H1 (cell line): ENCODE data around the gene SLC5A10. TPM values are rescaled to one million over a fixed set of nuclear protein-coding genes. Genes with fewer than 3 reads are reported as not detected.

Experiments
- CTCF ChIA-PET: fragments of 300-600 bp; sonication (Branson Sonifier 250); formaldehyde crosslinking; loops from one replicate; lab custom pipeline; 2021; ENCODE audit not compliant: partially characterized antibody; lab: Charles Lee
- POLR2A ChIA-PET: fragments of 300-600 bp; sonication (Branson Sonifier 250); formaldehyde crosslinking; loops from one replicate; lab custom pipeline; 2021; ENCODE audit warnings: inconsistent platforms; ENCODE audit not compliant: partially characterized antibody; lab: Charles Lee
- DNase-seq, 2 experiments: peaks; one replicate each; pipeline versions ENCODE4 v3.0.0 to v3.0.0-alpha.2; 2010 to 2022; ENCODE audit warnings: low spot score in 2 of 2, low read depth in 1 of 2, mixed read lengths in 1 of 2
- FAIRE-seq: peaks from 2 replicates; lab custom pipeline; 2011; peaks lifted over from hg19 to GRCh38; lab: Jason Lieb, UNC
- H2AFZ ChIP-seq: 2 replicates; pipeline ENCODE4 v1.8.1; 2012; ENCODE audit warnings: low read length, inconsistent platforms
- H2AK5ac ChIP-seq: 2 replicates; pipeline ENCODE4 v1.6.1; 2013; ENCODE audit warnings: low read depth, low read length
- H2BK120ac ChIP-seq: replicated peaks from 2 replicates; pipeline ENCODE3; 2013; ENCODE audit warnings: low read depth, low read length, inconsistent platforms
- H2BK12ac ChIP-seq: 2 replicates; pipeline ENCODE4 v1.6.1; 2013; ENCODE audit warnings: low read depth, low read length
- H2BK15ac ChIP-seq: 2 replicates; pipeline ENCODE4 v1.6.1; 2013; ENCODE audit warnings: low read length
- H2BK20ac ChIP-seq: 2 replicates; pipeline ENCODE4 v1.6.1; 2013; ENCODE audit warnings: low read length
- H2BK5ac ChIP-seq: 2 replicates; pipeline ENCODE4 v1.6.1; 2013; ENCODE audit warnings: low read depth, low read length
- H3K14ac ChIP-seq: 2 replicates; pipeline ENCODE4 v1.6.1; 2013; ENCODE audit warnings: inconsistent platforms; ENCODE audit not compliant: insufficient read length
- H3K18ac ChIP-seq: 2 replicates; pipeline ENCODE4 v1.6.1; 2013; ENCODE audit warnings: low read length; ENCODE audit errors: extremely low read depth
- H3K23ac ChIP-seq: 2 replicates; pipeline ENCODE4 v1.6.1; 2013; ENCODE audit warnings: inconsistent platforms; ENCODE audit not compliant: insufficient read length
- H3K23me2 ChIP-seq: 2 replicates; pipeline ENCODE4 v1.6.1; 2013; ENCODE audit warnings: low read depth, low read length
- H3K27ac ChIP-seq: 2 replicates; pipeline ENCODE4 v1.6.1; 2011; ENCODE audit warnings: low read depth, low read length, inconsistent platforms
- H3K27me3 ChIP-seq, 4 experiments: replicated peaks in 1 of 4; 1 replicate in 1 of 4; 2 replicates in 3 of 4; pipeline versions ENCODE4 v1.6.1 to v1.8.1; 2011 to 2013; ENCODE audit warnings: low read length in 3 of 4, mild to moderate bottlenecking in 3 of 4, inconsistent platforms in 2 of 4, mixed read lengths in 2 of 4, moderate library complexity in 1 of 4; ENCODE audit not compliant: control insufficient read depth in 3 of 4, insufficient read depth in 3 of 4; ENCODE audit errors: extremely low read depth in 1 of 4
- H3K36me3 ChIP-seq, 4 experiments: 2 replicates each; pipeline versions ENCODE4 v1.6.1 to v1.8.1; 2011 to 2013; ENCODE audit warnings: mild to moderate bottlenecking in 4 of 4, low read length in 3 of 4, moderate library complexity in 2 of 4, control low read depth in 1 of 4, inconsistent platforms in 1 of 4; ENCODE audit not compliant: insufficient read depth in 4 of 4, control insufficient read depth in 2 of 4
- H3K4ac ChIP-seq: replicated peaks from 2 replicates; pipeline ENCODE3; 2013; ENCODE audit warnings: low read length, low read depth, mixed read lengths, inconsistent platforms; ENCODE audit not compliant: insufficient read length
- H3K4me1 ChIP-seq, 4 experiments: replicated peaks in 1 of 4; 1 replicate in 1 of 4; 2 replicates in 3 of 4; pipeline versions ENCODE4 v1.6.1 to v1.8.1; 2011 to 2013; ENCODE audit warnings: low read length in 3 of 4, inconsistent platforms in 2 of 4, mixed read lengths in 1 of 4; ENCODE audit not compliant: insufficient read depth in 4 of 4, control insufficient read depth in 3 of 4
- H3K4me2 ChIP-seq, 2 experiments: 2 replicates each; pipeline versions ENCODE4 v1.6.1 to v1.8.1; 2011 to 2013; ENCODE audit warnings: low read depth in 2 of 2, low read length in 2 of 2, control low read depth in 1 of 2, inconsistent platforms in 1 of 2, mild to moderate bottlenecking in 1 of 2; ENCODE audit not compliant: insufficient read depth in 1 of 2
- H3K4me3 ChIP-seq, 4 experiments: fragments of 200-600, 300-600 bp in 1 of 4; sonication (generic), shearing (Covaris generic), sonication (Bioruptor Twin) in 1 of 4; 2 replicates each; pipeline versions ENCODE4 v1.5.1 to v1.8.1; 2011 to 2016; ENCODE audit warnings: low read length in 4 of 4, low read depth in 3 of 4, control low read depth in 2 of 4, inconsistent platforms in 2 of 4, mild to moderate bottlenecking in 2 of 4, mixed read lengths in 1 of 4, moderate library complexity in 1 of 4; ENCODE audit not compliant: insufficient read depth in 2 of 4; ENCODE audit errors: extremely low read depth in 1 of 4
- H3K56ac ChIP-seq: replicated peaks from 2 replicates; pipeline ENCODE3; 2013; ENCODE audit warnings: low read depth, mild to moderate bottlenecking, mixed read lengths, low read length, inconsistent platforms; ENCODE audit not compliant: insufficient read length
- H3K79me1 ChIP-seq: 2 replicates; pipeline ENCODE4 v1.6.1; 2013; ENCODE audit warnings: low read depth, low read length, control low read depth
- H3K79me2 ChIP-seq, 2 experiments: 2 replicates each; pipeline versions ENCODE4 v1.6.1 to v1.8.1; 2012 to 2013; ENCODE audit warnings: low read length in 2 of 2, mild to moderate bottlenecking in 2 of 2, inconsistent platforms in 1 of 2; ENCODE audit not compliant: insufficient read depth in 2 of 2, control insufficient read depth in 1 of 2
- H3K9ac ChIP-seq, 4 experiments: replicated peaks in 1 of 4; 1 replicate in 1 of 4; 2 replicates in 3 of 4; pipeline versions ENCODE4 v1.6.1 to v1.8.1; 2011 to 2013; ENCODE audit warnings: low read depth in 3 of 4, low read length in 3 of 4, control low read depth in 2 of 4, mild to moderate bottlenecking in 2 of 4, moderate library complexity in 2 of 4, inconsistent platforms in 1 of 4; ENCODE audit errors: extremely low read depth in 1 of 4
- H3K9me3 ChIP-seq, 2 experiments: 2 replicates each; pipeline versions ENCODE4 v1.6.1 to v1.8.1; 2012 to 2013; ENCODE audit warnings: mild to moderate bottlenecking in 2 of 2, moderate library complexity in 2 of 2, control low read depth in 1 of 2, inconsistent platforms in 1 of 2, low read depth in 1 of 2, low read length in 1 of 2, mixed read lengths in 1 of 2; ENCODE audit not compliant: insufficient read depth in 2 of 2
- H4K20me1 ChIP-seq, 2 experiments: replicated peaks in 1 of 2; 2 replicates each; pipeline versions ENCODE3 to v1.8.1; 2011 to 2013; ENCODE audit warnings: inconsistent platforms in 2 of 2, low read length in 2 of 2, mild to moderate bottlenecking in 1 of 2; ENCODE audit not compliant: insufficient read depth in 2 of 2, control insufficient read depth in 1 of 2
- H4K5ac ChIP-seq: 2 replicates; pipeline ENCODE4 v1.6.1; 2013; ENCODE audit warnings: low read length, low read depth, mixed read lengths, inconsistent platforms; ENCODE audit not compliant: insufficient read length
- H4K8ac ChIP-seq: 2 replicates; pipeline ENCODE4 v1.8.0; 2013; ENCODE audit warnings: mild to moderate bottlenecking, moderate library complexity, low read length, inconsistent platforms; ENCODE audit not compliant: insufficient read depth; ENCODE audit errors: extremely low read depth
- H4K91ac ChIP-seq: replicated peaks from 2 replicates; pipeline ENCODE3; 2013; ENCODE audit warnings: low read length, mixed read lengths, inconsistent platforms; ENCODE audit not compliant: insufficient read length
- BRCA1 ChIP-seq: IDR thresholded peaks from 2 replicates; pipeline ENCODE4 v1.6.1; 2012; ENCODE audit warnings: low read depth, low read length, improper control_type of control experiment
- CBX8 ChIP-seq: fragments of 300-800, 300-1000 bp; sonication (generic); IDR thresholded peaks from 2 replicates; pipeline ENCODE4 v1.7.1; 2016; ENCODE audit warnings: low read depth, low read length, borderline replicate concordance
- NRF1 ChIP-seq: IDR thresholded peaks from 2 replicates; pipeline ENCODE4 v1.6.1; 2011; ENCODE audit warnings: mild to moderate bottlenecking, low read depth, low read length, improper control_type of control experiment
- ZNF274 ChIP-seq: IDR thresholded peaks from 2 replicates; pipeline ENCODE4 v1.7.0; 2012; ENCODE audit warnings: low read length, borderline replicate concordance; ENCODE audit errors: extremely low read depth
- WGBS, 2 experiments: shearing (Covaris generic) in 1 of 2; methylation state at CpG; one replicate each; pipeline versions ENCODE4 v1.1.6 to v1.1.7; 2013 to 2015; ENCODE audit warnings: low lambda C conversion rate in 2 of 2, mixed read lengths in 2 of 2, inconsistent platforms in 1 of 2, low coverage in 1 of 2, missing lambda C conversion rate in 1 of 2; ENCODE audit not compliant: insufficient replicate concordance in 2 of 2, insufficient coverage in 1 of 2, insufficient read length in 1 of 2; ENCODE audit errors: extremely low coverage in 1 of 2, missing lambda C conversion rate in 1 of 2; 5-methylcytosine and 5-hydroxymethylcytosine counted together
- polyA plus RNA-seq, 7 experiments: library from polyadenylated mRNA; depleted of rRNA in 3 of 7; stranded (reverse) in 5 of 7; unstranded in 2 of 7; fragments of >200 nt in 5 of 7; fragments of 200-250 nt in 2 of 7; gene quantifications; 1 replicate in 5 of 7; 2 replicates in 1 of 7; 4 replicates in 1 of 7; pipeline versions ENCODE4 v1.2.1 to v1.2.3, GENCODE V29; 2011 to 2013; ENCODE audit warnings: missing spikeins in 2 of 7, mixed read lengths in 2 of 7
- total RNA-seq: library from RNA; stranded (reverse); fragmentation: NEBNext Ultra II Directional; extraction: Animal tissue kit (Norgen Biotek cat#: 25700); gene quantifications from 2 replicates; pipeline ENCODE4 v1.2.1, GENCODE V29; 2021
- TF ChIP-seq, protein P1 (sequence below): IDR thresholded peaks from 2 replicates; pipeline ENCODE4 v1.6.1; 2012; ENCODE audit warnings: low read length, inconsistent platforms
- TF ChIP-seq, protein P2 (sequence below): IDR thresholded peaks from 2 replicates; pipeline ENCODE4 v1.6.1; 2012; ENCODE audit warnings: inconsistent platforms

The SLC5A10 gene
- total and polyA plus RNA-seq, 2 of the 8 experiments (the other 6 are each of a cell fraction or from before 2014, with no cell fraction given): 0.05 to 0.11 TPM

- Histone ChIP-seq H3K14ac (no peak overlapping the region), H2BK120ac (no peak overlapping the region), H3K4me3 (no peak overlapping the region), H3K9me3 (no peaks in the 10 kb centered on the region), H4K5ac (no peak overlapping the region), H3K4me1 (no peaks in the 10 kb centered on the region), H3K27ac (no peak overlapping the region), H3K9ac (no peak overlapping the region), H3K56ac (no peak overlapping the region), H3K79me1 (peaks cover 3% of the 10 kb centered on the region; the same call in 1 of the 2 replicates), H3K18ac (no peak overlapping the region), H2BK12ac (no peak overlapping the region), H3K79me2 (peaks cover 0 to 7% of the 10 kb centered on the region in 2 experiments; a peak in 1 of 4 replicates), H3K23me2 (no peaks in the 10 kb centered on the region), H4K91ac (no peak overlapping the region), H3K4me2 (no peak overlapping the region), H3K4ac (no peak overlapping the region), H2AK5ac (no peak overlapping the region), H4K20me1 (no peaks in the 10 kb centered on the region), H2BK5ac (no peak overlapping the region), H3K36me3 (peaks cover 3 to 11% (median 6%) of the 10 kb centered on the region in 4 experiments; a peak in 6 of 8 replicates), H2BK20ac (no peak overlapping the region), H4K8ac (no peak overlapping the region), H3K23ac (no peak overlapping the region), H2BK15ac (no peak overlapping the region), H2AFZ (no peak overlapping the region), H3K27me3 (no peaks in the 10 kb centered on the region)
- ChIA-PET POLR2A (no interaction called here), CTCF (no interaction called here)
- FAIRE-seq (no peak), DNase-seq (no peak)
- no peak for TF ChIP-seq NRF1
- TF ChIP-seq CBX8: no peak
- no peak for TF ChIP-seq ZNF274
- TF ChIP-seq, protein P1, sequence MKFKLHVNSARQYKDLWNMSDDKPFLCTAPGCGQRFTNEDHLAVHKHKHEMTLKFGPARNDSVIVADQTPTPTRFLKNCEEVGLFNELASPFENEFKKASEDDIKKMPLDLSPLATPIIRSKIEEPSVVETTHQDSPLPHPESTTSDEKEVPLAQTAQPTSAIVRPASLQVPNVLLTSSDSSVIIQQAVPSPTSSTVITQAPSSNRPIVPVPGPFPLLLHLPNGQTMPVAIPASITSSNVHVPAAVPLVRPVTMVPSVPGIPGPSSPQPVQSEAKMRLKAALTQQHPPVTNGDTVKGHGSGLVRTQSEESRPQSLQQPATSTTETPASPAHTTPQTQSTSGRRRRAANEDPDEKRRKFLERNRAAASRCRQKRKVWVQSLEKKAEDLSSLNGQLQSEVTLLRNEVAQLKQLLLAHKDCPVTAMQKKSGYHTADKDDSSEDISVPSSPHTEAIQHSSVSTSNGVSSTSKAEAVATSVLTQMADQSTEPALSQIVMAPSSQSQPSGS: no peak
- TF ChIP-seq, protein P2, sequence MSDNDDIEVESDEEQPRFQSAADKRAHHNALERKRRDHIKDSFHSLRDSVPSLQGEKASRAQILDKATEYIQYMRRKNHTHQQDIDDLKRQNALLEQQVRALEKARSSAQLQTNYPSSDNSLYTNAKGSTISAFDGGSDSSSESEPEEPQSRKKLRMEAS: no peak
- no peak for TF ChIP-seq BRCA1
- WGBS, 2 experiments: 83% methylated on average over 2 of the region's 2 CpGs; no CpG with 5 or more reads in 1 of the 2 experiments
Observed at GRCh38 chr17:18921485-18921884, 30.5 kb upstream of the SLC5A10 start.
